Measurements from ENCODE around the gene URGCP.
A peak's percentile ranks its signal among the peaks of the same experiment; 100 is the strongest.

URGCP gene

DNA sequence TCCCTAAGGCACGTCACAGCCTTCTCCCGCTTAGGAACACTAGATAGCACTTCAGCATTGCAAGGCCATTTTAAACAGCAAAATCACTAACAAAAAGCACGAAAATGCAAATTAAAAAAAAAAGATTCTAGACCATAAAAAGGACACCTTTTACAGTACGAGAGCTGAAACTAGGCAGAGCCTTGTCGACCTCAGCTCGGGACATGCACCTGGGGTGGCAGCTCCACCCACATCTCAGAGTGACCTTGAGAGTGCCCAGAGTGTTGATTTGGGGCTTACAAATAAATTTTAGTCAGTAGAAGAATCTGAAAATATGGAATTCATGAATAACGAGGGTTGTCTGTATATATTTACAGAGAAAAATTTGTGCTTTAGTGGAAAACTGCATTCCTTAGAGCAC is 38.2 kb downstream of the URGCP start:
- Histone ChIP-seq H3K9ac (ENCODE audit: low read depth in 1 of 2, low read length in 2 of 2) (peak overlapping the region in 1 of 2 donors; percentile 69), H3K27ac (ENCODE audit: low read depth in 2 of 2, low read length in 2 of 2) (no peak overlapping the region), H3K36me3 (ENCODE audit: control insufficient read depth in 2 of 2, insufficient read depth in 2 of 2, low read length in 2 of 2) (peaks cover 13 to 14% of the 10 kb centered on the region in 2 donors), H3K9me3 (ENCODE audit: control insufficient read depth in 2 of 2, low read length in 2 of 2) (no peaks in the 10 kb centered on the region), H3K4me1 (ENCODE audit: control insufficient read depth in 2 of 2, insufficient read depth in 2 of 2, low read length in 2 of 2) (peaks cover 17 to 20% of the 10 kb centered on the region in 2 donors), H3K4me3 (ENCODE audit: low read length in 2 of 2) (peak overlapping the region; percentile 82 to 90), H3K27me3 (ENCODE audit: control insufficient read depth in 2 of 2, insufficient read depth in 2 of 2, low read length in 2 of 2) (no peaks in the 10 kb centered on the region)

DNA sequence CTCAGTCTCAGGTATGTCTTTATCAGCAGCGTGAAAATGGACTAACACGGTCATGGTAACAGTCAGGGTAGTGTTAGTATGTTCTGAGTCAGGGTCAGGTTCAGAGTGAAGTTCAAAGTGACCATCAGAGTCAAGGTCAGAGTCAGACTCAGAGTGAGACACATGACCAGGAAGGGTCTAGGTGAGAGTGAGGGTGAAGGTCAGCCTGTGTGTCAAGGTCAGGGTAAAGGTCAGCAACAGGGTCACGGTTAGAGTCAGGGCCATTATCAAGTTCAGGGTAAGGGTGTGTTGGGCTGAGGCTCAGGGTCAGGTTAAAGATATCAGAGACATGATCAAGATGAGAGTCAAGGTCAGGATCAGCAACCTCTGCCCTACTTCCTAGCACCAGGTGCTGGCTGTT is 41.1 kb downstream of the URGCP start:
- no peak overlapping the region for H3K27ac ChIP-seq (ENCODE audit: low read depth in 2 of 2, low read length in 2 of 2)
- no peak overlapping the region for H3K9ac ChIP-seq (ENCODE audit: low read depth in 1 of 2, low read length in 2 of 2)
- H3K4me1 ChIP-seq (ENCODE audit: control insufficient read depth in 2 of 2, insufficient read depth in 2 of 2, low read length in 2 of 2) = peaks cover 8 to 13% of the 10 kb centered on the region in 2 donors
- peaks cover 13 to 14% of the 10 kb centered on the region in 2 donors for H3K36me3 ChIP-seq (ENCODE audit: control insufficient read depth in 2 of 2, insufficient read depth in 2 of 2, low read length in 2 of 2)
- no peaks in the 10 kb centered on the region for H3K9me3 ChIP-seq (ENCODE audit: control insufficient read depth in 2 of 2, low read length in 2 of 2)
- no peaks in the 10 kb centered on the region for H3K27me3 ChIP-seq (ENCODE audit: control insufficient read depth in 2 of 2, insufficient read depth in 2 of 2, low read length in 2 of 2)
- H3K4me3 ChIP-seq (ENCODE audit: low read length in 2 of 2) = no peak overlapping the region

DNA sequence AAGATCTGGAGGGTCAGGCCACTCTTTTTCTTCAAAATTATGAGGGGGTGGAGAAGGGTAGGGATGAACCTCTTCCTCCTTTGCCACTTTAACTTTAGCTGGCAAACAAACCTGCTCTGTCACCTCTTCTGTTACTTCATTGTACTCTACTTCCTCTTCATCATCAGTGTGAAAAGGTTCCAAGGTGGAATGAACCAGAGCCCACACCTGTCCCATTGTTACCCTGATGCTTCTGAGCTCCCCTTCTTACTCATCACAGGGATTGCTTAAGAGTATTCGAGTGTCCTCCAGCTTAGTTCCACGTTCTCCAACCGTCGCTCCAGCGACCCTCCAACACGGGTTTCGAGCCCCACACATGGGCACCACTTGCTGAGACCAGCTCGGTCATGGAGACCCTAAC is 42.3 kb downstream of the URGCP start:
- Histone ChIP-seq H3K4me1 (ENCODE audit: control insufficient read depth in 2 of 2, insufficient read depth in 2 of 2, low read length in 2 of 2) (peaks cover 3 to 9% of the 10 kb centered on the region in 2 donors), H3K27ac (ENCODE audit: low read depth in 2 of 2, low read length in 2 of 2) (no peak overlapping the region), H3K4me3 (ENCODE audit: low read length in 2 of 2) (no peak overlapping the region)

DNA sequence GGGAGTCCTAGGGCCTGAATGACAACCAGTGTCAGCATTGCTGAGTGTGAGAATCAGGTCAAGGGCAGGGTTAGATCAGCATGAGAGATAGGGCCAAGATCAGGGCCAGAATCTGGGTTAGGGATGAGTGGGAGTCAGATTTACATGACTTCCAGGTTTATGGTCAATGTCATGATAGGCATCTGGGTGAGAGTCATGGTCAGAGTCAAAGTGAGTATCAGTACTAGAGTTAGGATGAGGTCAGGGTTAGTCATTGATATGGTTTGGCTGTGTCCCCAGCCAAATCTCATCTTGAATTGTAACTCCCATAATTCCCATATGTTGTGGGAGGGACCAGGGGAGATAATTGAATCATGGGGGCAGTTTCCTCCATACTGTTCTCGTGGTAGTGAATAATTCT is 49.4 kb downstream of the URGCP start:
- Histone ChIP-seq H3K9me3 (ENCODE audit: control insufficient read depth in 2 of 2, low read length in 2 of 2) (no peaks in the 10 kb centered on the region), H3K27ac (ENCODE audit: low read depth in 2 of 2, low read length in 2 of 2) (no peak overlapping the region), H3K27me3 (ENCODE audit: control insufficient read depth in 2 of 2, insufficient read depth in 2 of 2, low read length in 2 of 2) (no peaks in the 10 kb centered on the region), H3K36me3 (ENCODE audit: control insufficient read depth in 2 of 2, insufficient read depth in 2 of 2, low read length in 2 of 2) (no peaks in the 10 kb centered on the region), H3K4me1 (ENCODE audit: control insufficient read depth in 2 of 2, insufficient read depth in 2 of 2, low read length in 2 of 2) (no peaks in the 10 kb centered on the region), H3K4me3 (ENCODE audit: low read length in 2 of 2) (no peak overlapping the region), H3K9ac (ENCODE audit: low read depth in 1 of 2, low read length in 2 of 2) (no peak overlapping the region)

More for the DNA sequence above, 42.3 kb downstream of the URGCP start:
- Histone ChIP-seq H3K9ac (ENCODE audit: low read depth in 1 of 2, low read length in 2 of 2) (no peak overlapping the region), H3K9me3 (ENCODE audit: control insufficient read depth in 2 of 2, low read length in 2 of 2) (no peaks in the 10 kb centered on the region), H3K36me3 (ENCODE audit: control insufficient read depth in 2 of 2, insufficient read depth in 2 of 2, low read length in 2 of 2) (peaks cover 13 to 14% of the 10 kb centered on the region in 2 donors), H3K27me3 (ENCODE audit: control insufficient read depth in 2 of 2, insufficient read depth in 2 of 2, low read length in 2 of 2) (no peaks in the 10 kb centered on the region)

DNA sequence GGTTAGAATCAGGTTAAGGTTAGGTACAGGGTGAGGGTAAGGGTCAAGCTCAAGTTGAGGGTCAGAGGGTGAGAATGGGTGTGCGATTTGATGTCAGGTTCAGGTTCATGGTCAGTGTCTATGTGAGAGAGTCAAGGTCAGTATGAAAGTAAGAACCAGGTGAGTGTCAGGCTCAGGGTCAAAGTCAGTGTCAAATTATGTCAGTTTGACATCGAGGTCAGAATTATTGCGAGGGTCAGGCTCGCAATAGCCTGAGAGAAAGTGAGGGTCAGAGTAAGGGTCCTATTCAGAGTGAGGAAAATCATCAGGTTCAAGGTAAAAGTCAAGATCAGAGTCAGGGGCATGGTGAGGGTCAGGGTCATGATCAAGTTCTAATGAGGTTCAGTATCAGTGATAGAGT is 50.1 kb downstream of the URGCP start:
- H3K27me3 ChIP-seq (ENCODE audit: control insufficient read depth in 2 of 2, insufficient read depth in 2 of 2, low read length in 2 of 2) = no peaks in the 10 kb centered on the region
- no peak overlapping the region for H3K27ac ChIP-seq (ENCODE audit: low read depth in 2 of 2, low read length in 2 of 2)
- H3K9ac ChIP-seq (ENCODE audit: low read depth in 1 of 2, low read length in 2 of 2) = no peak overlapping the region
- no peaks in the 10 kb centered on the region for H3K9me3 ChIP-seq (ENCODE audit: control insufficient read depth in 2 of 2, low read length in 2 of 2)
- no peaks in the 10 kb centered on the region for H3K4me1 ChIP-seq (ENCODE audit: control insufficient read depth in 2 of 2, insufficient read depth in 2 of 2, low read length in 2 of 2)
- H3K4me3 ChIP-seq (ENCODE audit: low read length in 2 of 2) = no peak overlapping the region
- H3K36me3 ChIP-seq (ENCODE audit: control insufficient read depth in 2 of 2, insufficient read depth in 2 of 2, low read length in 2 of 2) = no peaks in the 10 kb centered on the region

DNA sequence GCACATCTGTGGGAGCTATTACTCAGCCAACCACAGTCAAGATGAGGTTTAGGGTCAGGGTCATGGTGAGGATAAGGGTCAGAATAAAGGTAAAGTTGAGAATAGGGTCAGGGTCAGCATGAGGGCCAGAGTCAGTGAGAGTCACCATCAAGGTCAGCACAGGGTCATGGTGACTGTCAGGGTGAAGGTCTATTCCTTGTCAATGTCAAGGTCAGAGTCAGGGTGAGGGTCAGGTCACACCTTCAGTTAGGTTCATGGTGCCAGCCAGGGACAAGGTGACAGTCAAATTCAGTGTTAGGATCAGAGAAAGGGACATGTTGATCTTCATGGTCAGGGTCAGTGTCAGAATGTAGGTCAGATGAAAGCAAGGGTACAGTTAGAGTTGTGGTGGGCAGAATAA is 51.2 kb downstream of the URGCP start:
- H3K36me3 ChIP-seq (ENCODE audit: control insufficient read depth in 2 of 2, insufficient read depth in 2 of 2, low read length in 2 of 2) = no peaks in the 10 kb centered on the region
- no peak overlapping the region for H3K4me3 ChIP-seq (ENCODE audit: low read length in 2 of 2)
- no peaks in the 10 kb centered on the region for H3K4me1 ChIP-seq (ENCODE audit: control insufficient read depth in 2 of 2, insufficient read depth in 2 of 2, low read length in 2 of 2)
- H3K27ac ChIP-seq (ENCODE audit: low read depth in 2 of 2, low read length in 2 of 2) = no peak overlapping the region
- no peak overlapping the region for H3K9ac ChIP-seq (ENCODE audit: low read depth in 1 of 2, low read length in 2 of 2)
- no peaks in the 10 kb centered on the region for H3K27me3 ChIP-seq (ENCODE audit: control insufficient read depth in 2 of 2, insufficient read depth in 2 of 2, low read length in 2 of 2)
- no peaks in the 10 kb centered on the region for H3K9me3 ChIP-seq (ENCODE audit: control insufficient read depth in 2 of 2, low read length in 2 of 2)

DNA sequence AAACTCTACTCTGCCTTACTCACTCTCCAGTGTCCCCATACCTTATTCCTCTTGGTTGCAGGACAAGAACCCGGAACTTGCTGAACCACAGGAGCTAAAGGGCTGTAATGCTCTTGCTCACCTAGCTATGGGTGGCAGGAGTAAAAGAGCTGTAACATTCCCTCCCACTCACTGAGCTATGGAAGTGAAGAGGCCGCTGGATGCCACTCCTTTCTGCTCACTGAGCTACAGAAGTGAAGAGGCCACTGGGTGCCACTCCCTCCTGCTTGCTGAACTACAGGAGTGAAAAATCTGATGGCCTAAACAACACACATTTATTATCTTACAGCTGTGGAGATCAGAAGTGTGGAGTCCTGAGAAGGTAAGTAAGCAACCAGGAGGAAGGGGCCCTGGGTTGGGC is 54.6 kb downstream of the URGCP start:
- no peak overlapping the region for H3K4me3 ChIP-seq (ENCODE audit: low read length in 2 of 2)
- no peak overlapping the region for H3K9ac ChIP-seq (ENCODE audit: low read depth in 1 of 2, low read length in 2 of 2)
- no peak overlapping the region for H3K27ac ChIP-seq (ENCODE audit: low read depth in 2 of 2, low read length in 2 of 2)
- H3K4me1 ChIP-seq (ENCODE audit: control insufficient read depth in 2 of 2, insufficient read depth in 2 of 2, low read length in 2 of 2) = no peaks in the 10 kb centered on the region
- H3K9me3 ChIP-seq (ENCODE audit: control insufficient read depth in 2 of 2, low read length in 2 of 2) = no peaks in the 10 kb centered on the region
- H3K27me3 ChIP-seq (ENCODE audit: control insufficient read depth in 2 of 2, insufficient read depth in 2 of 2, low read length in 2 of 2) = no peaks in the 10 kb centered on the region
- H3K36me3 ChIP-seq (ENCODE audit: control insufficient read depth in 2 of 2, insufficient read depth in 2 of 2, low read length in 2 of 2) = no peaks in the 10 kb centered on the region

DNA sequence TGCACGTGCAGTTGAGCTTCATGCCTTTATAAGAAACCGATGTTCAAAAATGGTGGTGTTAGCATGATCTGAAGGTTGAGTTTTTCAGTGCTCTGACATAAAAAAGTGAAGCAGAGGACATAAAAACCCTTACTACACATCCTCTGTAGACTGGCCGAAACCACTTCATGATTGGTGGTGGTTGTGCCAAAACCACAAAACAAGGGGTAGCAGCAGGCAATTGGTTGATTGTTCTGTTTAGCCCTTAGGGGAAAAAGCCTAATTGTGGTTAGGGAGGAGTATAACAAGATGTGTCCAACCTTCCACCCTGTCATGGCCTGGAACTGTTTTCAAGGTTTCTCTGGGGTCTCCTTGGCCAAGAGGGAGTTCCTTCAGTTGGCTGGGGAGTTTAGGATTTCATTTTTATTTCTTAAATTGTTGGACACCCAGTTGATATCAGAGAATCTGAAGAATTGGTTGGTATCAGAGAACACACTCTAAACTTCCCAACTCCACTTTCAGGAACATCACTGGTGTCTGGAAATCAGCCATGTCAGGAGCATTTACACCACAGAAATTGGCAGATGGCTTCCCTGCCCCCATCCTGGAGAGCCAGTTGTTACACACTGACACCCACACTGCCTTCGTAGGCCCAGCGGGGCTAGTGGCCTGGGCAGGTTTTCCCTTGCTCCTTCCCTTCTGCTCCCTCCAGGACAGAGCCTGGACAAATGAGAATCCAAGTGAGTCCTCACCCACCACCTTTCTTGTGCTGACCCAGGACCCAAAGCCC is 55.9 kb downstream of the URGCP start:
- Histone ChIP-seq H3K36me3 (ENCODE audit: control insufficient read depth in 2 of 2, insufficient read depth in 2 of 2, low read length in 2 of 2) (no peaks in the 10 kb centered on the region), H3K4me1 (ENCODE audit: control insufficient read depth in 2 of 2, insufficient read depth in 2 of 2, low read length in 2 of 2) (no peaks in the 10 kb centered on the region), H3K4me3 (ENCODE audit: low read length in 2 of 2) (no peak overlapping the region), H3K27me3 (ENCODE audit: control insufficient read depth in 2 of 2, insufficient read depth in 2 of 2, low read length in 2 of 2) (no peaks in the 10 kb centered on the region), H3K9me3 (ENCODE audit: control insufficient read depth in 2 of 2, low read length in 2 of 2) (no peaks in the 10 kb centered on the region), H3K27ac (ENCODE audit: low read depth in 2 of 2, low read length in 2 of 2) (no peak overlapping the region), H3K9ac (ENCODE audit: low read depth in 1 of 2, low read length in 2 of 2) (no peak overlapping the region)

DNA sequence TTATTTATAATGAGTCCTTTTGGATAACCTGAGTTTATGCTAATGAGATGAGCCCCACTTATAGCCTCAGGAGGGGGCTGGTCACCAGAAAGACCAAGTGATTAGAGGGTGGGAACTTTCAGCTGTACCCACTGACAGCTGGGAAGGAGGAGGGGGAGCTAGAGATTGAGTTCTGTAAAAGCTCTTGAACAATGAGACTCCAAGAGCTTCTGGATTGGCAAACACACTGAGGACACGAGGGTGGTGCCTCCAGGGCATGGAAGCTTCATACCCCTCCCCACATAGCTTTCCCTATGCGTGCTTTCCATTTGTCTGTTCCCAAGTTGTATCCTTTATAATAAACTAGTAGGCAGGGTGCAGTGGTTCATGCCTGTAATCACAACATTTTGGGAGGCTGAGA is 57.3 kb downstream of the URGCP start:
- Histone ChIP-seq H3K36me3 (ENCODE audit: control insufficient read depth in 2 of 2, insufficient read depth in 2 of 2, low read length in 2 of 2) (no peaks in the 10 kb centered on the region), H3K4me3 (ENCODE audit: low read length in 2 of 2) (no peak overlapping the region), H3K9ac (ENCODE audit: low read depth in 1 of 2, low read length in 2 of 2) (no peak overlapping the region), H3K27ac (ENCODE audit: low read depth in 2 of 2, low read length in 2 of 2) (no peak overlapping the region), H3K9me3 (ENCODE audit: control insufficient read depth in 2 of 2, low read length in 2 of 2) (no peaks in the 10 kb centered on the region), H3K27me3 (ENCODE audit: control insufficient read depth in 2 of 2, insufficient read depth in 2 of 2, low read length in 2 of 2) (no peaks in the 10 kb centered on the region), H3K4me1 (ENCODE audit: control insufficient read depth in 2 of 2, insufficient read depth in 2 of 2, low read length in 2 of 2) (no peaks in the 10 kb centered on the region)

DNA sequence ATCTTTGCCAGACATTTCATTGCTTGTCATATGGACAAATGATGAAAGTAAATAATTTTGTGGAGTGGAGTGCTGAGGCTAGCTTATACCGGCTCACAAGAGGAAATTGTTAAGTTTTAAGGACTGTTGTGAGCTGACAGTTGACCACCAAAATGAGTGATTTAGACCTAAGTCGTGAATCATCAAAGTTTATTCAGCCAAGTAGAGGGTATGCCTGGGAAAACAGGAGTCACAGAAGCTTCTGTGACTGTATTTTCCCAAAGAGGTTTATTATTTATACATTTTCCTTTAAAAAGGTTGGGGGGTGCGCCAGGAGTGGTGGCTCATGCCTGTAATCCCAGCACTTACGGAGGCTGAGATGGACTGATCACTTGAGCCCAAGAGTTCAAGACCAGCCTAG is 58.9 kb downstream of the URGCP start:
- no peaks in the 10 kb centered on the region for H3K27me3 ChIP-seq (ENCODE audit: control insufficient read depth in 2 of 2, insufficient read depth in 2 of 2, low read length in 2 of 2)
- no peaks in the 10 kb centered on the region for H3K9me3 ChIP-seq (ENCODE audit: control insufficient read depth in 2 of 2, low read length in 2 of 2)
- H3K36me3 ChIP-seq (ENCODE audit: control insufficient read depth in 2 of 2, insufficient read depth in 2 of 2, low read length in 2 of 2) = no peaks in the 10 kb centered on the region
- no peak overlapping the region for H3K9ac ChIP-seq (ENCODE audit: low read depth in 1 of 2, low read length in 2 of 2)
- H3K4me1 ChIP-seq (ENCODE audit: control insufficient read depth in 2 of 2, insufficient read depth in 2 of 2, low read length in 2 of 2) = no peaks in the 10 kb centered on the region
- H3K27ac ChIP-seq (ENCODE audit: low read depth in 2 of 2, low read length in 2 of 2) = no peak overlapping the region
- H3K4me3 ChIP-seq (ENCODE audit: low read length in 2 of 2) = no peak overlapping the region

All from mucosa of rectum (tissue), 2 donors.